GM18499 (cell line): ENCODE results near the gene ARID3A.

Source experiments
- ATAC-seq: cut with Tn5 transposase; IDR thresholded peaks from one replicate; pipeline ENCODE4 v1.9.1; 2021; ENCODE audit warnings: moderate number of reproducible peaks; ENCODE audit not compliant: insufficient read depth, unreplicated experiment

ARID3A gene

GRCh38 chr19:907183-907853, 18.5 kb upstream of the ARID3A start:
- ATAC-seq: no peak

GRCh38 chr19:911197-912033, 14.4 kb upstream of the ARID3A start:
- no peak for ATAC-seq

- no peak for ATAC-seq
These were observed 13.4 kb upstream of the ARID3A start for GRCh38 chr19:912181-913079.

- ATAC-seq: no peak
These were observed 12.6 kb upstream of the ARID3A start, which contains the start of gene R3HDM4 for GRCh38 chr19:913080-913748. R3HDM4 (minus strand) TSS chr19:913219; CDS start chr19:913157, 62 bp downstream.

- no peak for ATAC-seq
These were observed 9.1 kb upstream of the ARID3A start for GRCh38 chr19:916645-917322.

GRCh38 chr19:917323-918151, 8.3 kb upstream of the ARID3A start, which contains the start of gene KISS1R:
KISS1R (plus strand) TSS chr19:917333; CDS start chr19:917503, 170 bp downstream.
- ATAC-seq: no peak

GRCh38 chr19:918152-918437, 7.7 kb upstream of the ARID3A start:
- ATAC-seq: no peak

- ATAC-seq: no peak
These were observed 7.2 kb upstream of the ARID3A start for GRCh38 chr19:918481-919198.

- ATAC-seq: no peak
These were observed 6.4 kb upstream of the ARID3A start for GRCh38 chr19:919199-920050.

- ATAC-seq: no peak
These were observed 5.6 kb upstream of the ARID3A start for GRCh38 chr19:920051-920864.

GRCh38 chr19:924553-925086, 1.2 kb upstream of the ARID3A start:
- no peak for ATAC-seq

GRCh38 chr19:925087-925525, 729 bp upstream of the ARID3A start:
- ATAC-seq: no peak

GRCh38 chr19:926323-926588, 421 bp downstream of the ARID3A start:
- no peak for ATAC-seq

- ATAC-seq: no peak
These were observed 935 bp downstream of the ARID3A start for GRCh38 chr19:926589-927350.

- no peak for ATAC-seq
These were observed 1.5 kb downstream of the ARID3A start for GRCh38 chr19:927351-927779.
